ENCODE data around the gene TFF1.

TFF1 gene

DNA sequence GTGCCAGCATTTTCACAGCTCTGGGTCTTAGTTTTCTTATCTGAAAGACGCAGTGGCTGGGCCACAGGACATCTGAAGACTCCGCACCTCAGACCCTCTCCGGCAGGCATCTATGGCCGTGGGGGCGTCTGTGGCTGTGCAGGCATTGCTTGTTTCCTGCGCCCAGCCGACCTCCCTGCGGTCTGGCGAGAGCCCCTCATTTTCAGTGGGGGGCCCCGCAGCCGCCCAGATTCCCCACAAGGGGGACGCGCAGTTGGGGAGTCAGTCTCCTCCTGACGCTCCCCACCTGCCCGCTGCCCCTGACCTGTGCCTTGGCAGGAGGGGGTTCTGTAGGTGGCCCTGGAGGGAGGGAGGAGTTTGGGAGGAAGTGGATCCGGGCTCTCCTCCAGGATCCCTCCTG is 3.5 kb upstream of the TFF1 start:
- H3K27ac Mint-ChIP-seq = no peak overlapping the region

DNA sequence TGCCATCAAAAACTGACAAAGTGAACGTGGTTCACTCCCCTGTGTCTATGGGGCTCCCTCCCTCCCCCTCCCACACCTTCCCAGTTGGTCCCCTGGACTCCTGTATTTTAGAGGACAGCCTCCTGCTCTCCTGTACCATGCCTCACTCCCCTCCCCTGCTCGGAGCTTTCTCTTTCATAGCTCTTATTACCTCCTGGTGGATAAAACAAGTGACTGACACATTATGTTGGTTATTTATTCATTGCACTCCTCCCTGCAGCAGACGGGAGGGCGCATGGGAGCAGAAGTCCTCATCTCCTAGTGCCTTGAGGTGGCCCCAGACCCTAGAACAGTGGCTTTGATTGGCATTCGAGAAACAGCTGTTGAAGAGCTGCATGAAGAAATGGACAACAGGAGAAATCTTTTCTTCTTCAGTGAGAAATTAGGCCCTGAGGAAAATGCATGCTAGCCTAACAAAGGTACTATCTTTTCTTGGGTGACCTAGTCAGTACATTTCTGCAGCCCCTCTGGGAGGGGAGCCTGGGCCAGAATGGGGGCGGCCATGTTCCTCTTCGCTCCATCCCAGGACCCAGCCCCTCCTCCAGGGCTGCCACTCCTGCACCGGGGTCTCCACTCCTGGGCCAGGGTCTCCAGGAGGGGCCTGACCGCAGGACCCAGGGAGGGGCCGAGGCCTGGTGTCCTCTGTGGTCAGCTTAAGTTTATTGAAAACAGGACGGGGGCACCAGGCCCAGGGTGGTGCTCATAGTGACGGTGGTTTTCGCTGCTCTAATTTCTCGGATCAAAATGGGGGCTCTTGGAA is 1.2 kb upstream of the TFF1 start:
- Mint-ChIP-seq H3K27me3 (ENCODE audit: low read depth) (peaks cover 13% of the 10 kb centered on the region), H3K27ac (no peak overlapping the region), H3K9me3 (no peaks in the 10 kb centered on the region), H3K36me3 (ENCODE audit: low read depth) (no peaks in the 10 kb centered on the region), H3K4me1 (ENCODE audit: low read depth) (peaks cover 4% of the 10 kb centered on the region), H3K4me3 (no peak overlapping the region)

More for the DNA sequence above, 3.5 kb upstream of the TFF1 start:
- H3K36me3 Mint-ChIP-seq (ENCODE audit: low read depth) = no peaks in the 10 kb centered on the region
- H3K4me3 Mint-ChIP-seq = no peak overlapping the region
- peaks cover 11% of the 10 kb centered on the region for H3K4me1 Mint-ChIP-seq (ENCODE audit: low read depth)
- no peaks in the 10 kb centered on the region for H3K9me3 Mint-ChIP-seq
- no peaks in the 10 kb centered on the region for H3K27me3 Mint-ChIP-seq (ENCODE audit: low read depth)

DNA sequence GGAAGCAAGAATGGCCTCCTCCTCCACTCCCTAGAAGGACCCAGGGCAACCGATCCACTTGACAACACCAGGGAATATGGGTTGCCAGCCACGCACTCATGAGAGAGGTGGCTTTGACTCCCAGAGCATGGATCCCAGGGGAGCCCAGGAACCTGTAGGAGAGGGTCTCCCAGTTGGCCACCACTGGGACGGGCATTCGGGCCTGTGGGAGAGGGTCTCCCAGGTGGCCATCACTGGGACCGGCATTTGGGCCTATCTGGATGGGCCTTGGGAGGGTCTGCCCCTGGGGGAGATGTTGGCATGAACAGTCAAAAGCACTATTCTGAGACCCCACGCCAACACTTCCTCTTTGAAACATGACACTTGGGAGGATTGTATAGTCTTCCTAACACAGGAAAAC is 565 bp downstream of the TFF1 start:
- H3K27me3 Mint-ChIP-seq (ENCODE audit: low read depth) = peaks cover 21% of the 10 kb centered on the region

DNA sequence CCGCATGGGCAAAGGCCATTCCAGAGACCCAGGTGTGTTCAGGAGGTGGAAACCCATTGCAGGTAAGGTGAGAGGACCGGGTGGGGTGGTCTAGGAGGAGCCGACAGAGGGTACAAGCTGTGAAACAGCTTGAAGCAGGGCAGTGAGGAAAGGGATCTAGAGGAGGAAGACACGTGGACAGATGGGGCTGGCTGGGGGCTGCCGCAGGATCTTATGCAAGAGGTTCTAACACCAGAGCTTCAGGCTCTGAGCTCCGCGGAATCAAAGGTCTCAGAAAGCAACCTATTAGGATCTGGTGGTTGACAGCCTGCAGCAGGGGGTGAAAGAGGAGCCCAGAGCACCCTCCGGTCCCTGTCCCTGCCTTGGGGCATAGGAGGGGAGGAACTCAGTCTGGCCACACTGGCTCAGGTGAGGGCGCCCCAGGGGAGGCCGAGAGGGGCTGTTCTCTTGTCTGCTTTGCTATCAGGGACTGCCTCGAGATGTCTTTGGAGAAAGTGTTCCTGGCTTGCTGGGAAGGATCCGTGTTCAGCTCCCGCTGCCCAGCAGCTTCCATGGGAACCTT is 1.9 kb downstream of the TFF1 start:
- Mint-ChIP-seq H3K27ac (no peak overlapping the region), H3K36me3 (ENCODE audit: low read depth) (no peaks in the 10 kb centered on the region), H3K4me1 (ENCODE audit: low read depth) (peaks cover 3% of the 10 kb centered on the region), H3K27me3 (ENCODE audit: low read depth) (peaks cover 21% of the 10 kb centered on the region), H3K9me3 (no peaks in the 10 kb centered on the region), H3K4me3 (no peak overlapping the region)

More for the DNA sequence above, 565 bp downstream of the TFF1 start:
- Mint-ChIP-seq H3K9me3 (no peaks in the 10 kb centered on the region), H3K36me3 (ENCODE audit: low read depth) (no peaks in the 10 kb centered on the region), H3K4me3 (no peak overlapping the region), H3K27ac (no peak overlapping the region), H3K4me1 (ENCODE audit: low read depth) (peaks cover 4% of the 10 kb centered on the region)

DNA sequence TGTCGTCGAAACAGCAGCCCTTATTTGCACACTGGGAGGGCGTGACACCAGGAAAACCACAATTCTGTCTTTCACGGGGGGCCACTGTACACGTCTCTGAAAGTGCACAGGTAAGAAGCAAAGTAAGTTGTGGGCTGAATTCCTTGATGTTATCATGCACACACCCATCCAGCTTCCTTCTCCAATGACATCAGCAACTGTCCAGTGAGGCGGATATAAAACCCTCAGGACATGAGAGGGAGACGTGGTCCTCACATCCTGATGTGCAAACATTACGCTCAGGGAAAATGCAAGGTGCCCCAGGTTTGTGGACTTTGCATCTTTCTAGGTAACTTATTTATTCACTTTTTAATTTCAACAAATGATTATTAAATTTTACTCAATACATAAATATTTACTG is 3.0 kb downstream of the TFF1 start:
- H3K4me3 Mint-ChIP-seq = no peak overlapping the region
- peaks cover 21% of the 10 kb centered on the region for H3K27me3 Mint-ChIP-seq (ENCODE audit: low read depth)
- no peaks in the 10 kb centered on the region for H3K9me3 Mint-ChIP-seq
- H3K36me3 Mint-ChIP-seq (ENCODE audit: low read depth) = no peaks in the 10 kb centered on the region
- peaks cover 3% of the 10 kb centered on the region for H3K4me1 Mint-ChIP-seq (ENCODE audit: low read depth)
- H3K27ac Mint-ChIP-seq = no peak overlapping the region

DNA sequence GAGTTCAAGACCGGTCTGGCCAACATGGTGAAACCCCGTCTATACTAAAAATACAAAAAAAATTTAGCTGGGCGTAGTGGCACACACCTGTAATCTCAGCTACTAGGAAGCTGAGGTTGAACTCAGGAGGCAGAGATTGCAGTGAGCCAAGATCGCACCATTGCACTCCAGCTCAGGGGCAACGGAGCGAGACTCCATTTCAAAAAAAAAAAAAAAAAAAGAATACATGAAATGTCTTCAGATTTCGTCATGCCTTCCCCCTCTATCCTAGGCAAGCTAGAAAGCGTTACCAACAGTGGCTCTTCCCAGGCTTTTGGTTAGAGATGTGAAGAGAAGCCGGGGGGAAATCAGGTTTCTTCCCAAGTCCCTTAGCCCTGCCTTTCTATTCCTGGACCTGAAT is 3.6 kb downstream of the TFF1 start:
- H3K4me1 Mint-ChIP-seq (ENCODE audit: low read depth) = no peaks in the 10 kb centered on the region
- no peak overlapping the region for H3K4me3 Mint-ChIP-seq
- peaks cover 3% of the 10 kb centered on the region for H3K9me3 Mint-ChIP-seq
- no peak overlapping the region for H3K27ac Mint-ChIP-seq
- no peaks in the 10 kb centered on the region for H3K36me3 Mint-ChIP-seq (ENCODE audit: low read depth)
- peaks cover 21% of the 10 kb centered on the region for H3K27me3 Mint-ChIP-seq (ENCODE audit: low read depth)

DNA sequence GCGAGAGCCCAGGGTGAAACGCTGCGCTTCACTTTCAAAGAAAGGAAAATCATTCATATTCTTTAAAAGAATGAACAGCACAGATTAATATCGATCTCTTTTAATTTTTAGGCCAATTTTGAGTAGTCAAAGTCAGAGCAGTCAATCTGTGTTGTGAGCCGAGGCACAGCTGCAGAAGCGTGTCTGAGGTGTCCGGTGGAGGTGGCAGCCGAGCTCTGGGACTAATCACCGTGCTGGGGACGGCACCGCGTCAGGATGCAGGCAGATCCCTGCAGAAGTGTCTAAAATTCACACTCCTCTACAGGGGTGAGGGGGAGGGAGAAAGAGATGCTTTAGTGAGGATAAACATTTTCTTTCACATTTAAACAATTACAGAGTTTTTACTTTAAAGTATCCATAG is 4.1 kb downstream of the TFF1 start:
- peaks cover 21% of the 10 kb centered on the region for H3K27me3 Mint-ChIP-seq (ENCODE audit: low read depth)
- H3K27ac Mint-ChIP-seq = no peak overlapping the region
- peaks cover 2% of the 10 kb centered on the region for H3K4me1 Mint-ChIP-seq (ENCODE audit: low read depth)
- H3K36me3 Mint-ChIP-seq (ENCODE audit: low read depth) = no peaks in the 10 kb centered on the region
- H3K4me3 Mint-ChIP-seq = no peak overlapping the region
- peaks cover 7% of the 10 kb centered on the region for H3K9me3 Mint-ChIP-seq

DNA sequence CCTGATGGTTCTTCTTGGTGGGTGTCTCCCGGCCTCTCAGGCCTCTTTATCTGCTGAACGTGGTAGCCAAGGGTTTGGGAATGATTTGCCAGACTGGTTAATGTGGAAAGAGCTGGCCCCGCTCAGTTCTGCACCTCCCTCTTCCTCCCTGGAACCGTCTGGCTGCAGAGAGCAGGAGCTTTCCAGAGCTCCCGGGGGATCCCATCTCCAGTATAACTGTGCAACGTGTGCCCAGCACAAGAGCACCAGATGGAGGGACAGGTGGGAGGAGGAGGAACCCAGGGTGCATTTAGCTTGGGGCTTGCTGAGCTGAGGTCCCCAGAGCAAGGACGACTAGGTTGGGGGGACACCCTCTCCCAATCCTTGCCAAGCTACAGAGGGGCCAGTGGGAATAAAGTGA is 5.0 kb downstream of the TFF1 start:
- Mint-ChIP-seq H3K27me3 (ENCODE audit: low read depth) (peaks cover 21% of the 10 kb centered on the region), H3K9me3 (peaks cover 16% of the 10 kb centered on the region), H3K4me3 (no peak overlapping the region), H3K4me1 (ENCODE audit: low read depth) (peaks cover 2% of the 10 kb centered on the region), H3K36me3 (ENCODE audit: low read depth) (no peaks in the 10 kb centered on the region), H3K27ac (no peak overlapping the region)

DNA sequence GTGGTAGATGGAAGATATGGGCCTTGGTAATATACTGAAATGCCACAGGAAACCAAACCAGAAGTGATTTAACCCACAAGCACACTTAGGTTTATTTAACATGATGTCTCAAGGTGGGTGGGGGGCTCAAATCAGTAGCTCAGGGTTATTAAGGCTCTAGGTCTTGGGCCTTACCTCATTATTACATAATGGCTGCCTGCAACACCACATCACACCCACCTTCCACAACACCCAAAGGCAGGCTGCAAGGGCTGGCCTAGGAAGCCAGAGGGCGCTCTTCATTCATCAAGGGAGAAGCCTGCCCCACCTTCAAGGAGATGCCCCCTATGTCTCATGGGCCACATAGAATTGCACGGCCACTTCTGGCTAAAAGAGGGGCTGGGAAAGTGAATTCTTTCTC is 6.0 kb downstream of the TFF1 start:
- H3K36me3 Mint-ChIP-seq (ENCODE audit: low read depth) = no peaks in the 10 kb centered on the region
- H3K27me3 Mint-ChIP-seq (ENCODE audit: low read depth) = peaks cover 21% of the 10 kb centered on the region
- H3K4me1 Mint-ChIP-seq (ENCODE audit: low read depth) = peaks cover 2% of the 10 kb centered on the region
- H3K4me3 Mint-ChIP-seq = no peak overlapping the region
- no peak overlapping the region for H3K27ac Mint-ChIP-seq
- H3K9me3 Mint-ChIP-seq = peaks cover 25% of the 10 kb centered on the region

DNA sequence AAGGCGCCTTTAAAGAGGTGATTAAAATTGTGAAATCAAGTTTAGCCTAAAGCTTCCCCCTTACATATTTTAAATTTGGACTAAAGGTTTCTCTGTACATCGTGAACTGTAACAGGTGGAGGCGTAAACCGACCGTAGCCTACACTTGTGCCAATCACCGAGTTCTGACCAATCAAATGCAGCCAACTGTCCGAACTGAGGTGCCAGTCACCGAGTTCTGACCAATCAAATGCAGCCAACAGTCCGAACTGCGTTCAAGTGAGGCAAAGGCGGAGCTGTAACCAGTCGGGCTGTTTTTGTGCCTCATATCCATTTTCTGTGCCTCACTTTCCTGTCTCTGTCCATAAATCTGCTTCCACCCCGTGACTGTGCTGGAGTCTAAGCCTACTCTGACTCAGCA is 7.4 kb downstream of the TFF1 start:
- peaks cover 37% of the 10 kb centered on the region for H3K9me3 Mint-ChIP-seq
- H3K4me1 Mint-ChIP-seq (ENCODE audit: low read depth) = peaks cover 2% of the 10 kb centered on the region
- peaks cover 16% of the 10 kb centered on the region for H3K27me3 Mint-ChIP-seq (ENCODE audit: low read depth)
- no peak overlapping the region for H3K27ac Mint-ChIP-seq
- H3K4me3 Mint-ChIP-seq = no peak overlapping the region
- peaks cover 5% of the 10 kb centered on the region for H3K36me3 Mint-ChIP-seq (ENCODE audit: low read depth)

DNA sequence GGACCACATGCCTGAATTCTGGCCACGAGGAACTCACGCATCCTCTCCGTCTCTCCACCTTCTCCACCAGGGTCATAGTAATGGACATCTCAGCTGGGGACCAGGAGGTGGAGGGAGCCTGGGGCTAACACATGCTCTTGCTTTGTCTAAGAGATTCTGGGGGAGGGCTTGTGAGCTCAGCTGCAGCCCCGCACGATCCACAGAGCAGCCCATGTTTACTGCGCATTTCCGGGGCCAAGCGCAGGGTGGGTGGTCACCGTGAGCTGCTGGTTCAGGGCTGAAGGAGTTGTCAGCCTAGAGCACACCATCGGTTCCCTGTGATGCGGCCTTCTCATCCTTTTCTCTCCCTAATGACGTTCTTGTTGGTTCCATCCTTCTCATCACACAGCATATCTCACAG is 8.1 kb downstream of the TFF1 start:
- H3K9me3 Mint-ChIP-seq = peaks cover 42% of the 10 kb centered on the region
- H3K27ac Mint-ChIP-seq = no peak overlapping the region
- peaks cover 19% of the 10 kb centered on the region for H3K27me3 Mint-ChIP-seq (ENCODE audit: low read depth)
- peaks cover 3% of the 10 kb centered on the region for H3K4me1 Mint-ChIP-seq (ENCODE audit: low read depth)
- peaks cover 5% of the 10 kb centered on the region for H3K36me3 Mint-ChIP-seq (ENCODE audit: low read depth)
- no peak overlapping the region for H3K4me3 Mint-ChIP-seq

DNA sequence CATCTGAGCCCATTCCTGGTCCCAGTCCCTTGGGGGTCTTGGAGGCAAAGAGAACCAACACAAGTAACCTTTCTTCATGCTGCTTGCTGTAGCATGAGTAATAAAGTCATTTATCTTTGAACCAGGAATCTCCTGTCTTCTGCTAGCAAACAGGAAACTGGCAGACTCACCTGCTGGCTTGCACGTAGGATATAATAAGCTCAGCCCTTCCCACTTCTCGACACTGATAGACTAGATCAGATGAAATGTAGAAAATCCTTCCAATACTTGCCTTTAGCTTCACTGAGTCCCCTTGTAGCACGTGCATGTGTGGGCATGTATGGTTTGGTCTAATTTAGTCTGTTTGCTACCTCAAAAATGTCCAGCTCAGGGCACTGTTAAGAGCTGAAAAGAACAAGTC is 9.0 kb downstream of the TFF1 start:
- Mint-ChIP-seq H3K9me3 (peaks cover 42% of the 10 kb centered on the region), H3K27me3 (ENCODE audit: low read depth) (peaks cover 12% of the 10 kb centered on the region), H3K27ac (no peak overlapping the region), H3K4me3 (no peak overlapping the region), H3K4me1 (ENCODE audit: low read depth) (peaks cover 3% of the 10 kb centered on the region), H3K36me3 (ENCODE audit: low read depth) (peaks cover 5% of the 10 kb centered on the region)

DNA sequence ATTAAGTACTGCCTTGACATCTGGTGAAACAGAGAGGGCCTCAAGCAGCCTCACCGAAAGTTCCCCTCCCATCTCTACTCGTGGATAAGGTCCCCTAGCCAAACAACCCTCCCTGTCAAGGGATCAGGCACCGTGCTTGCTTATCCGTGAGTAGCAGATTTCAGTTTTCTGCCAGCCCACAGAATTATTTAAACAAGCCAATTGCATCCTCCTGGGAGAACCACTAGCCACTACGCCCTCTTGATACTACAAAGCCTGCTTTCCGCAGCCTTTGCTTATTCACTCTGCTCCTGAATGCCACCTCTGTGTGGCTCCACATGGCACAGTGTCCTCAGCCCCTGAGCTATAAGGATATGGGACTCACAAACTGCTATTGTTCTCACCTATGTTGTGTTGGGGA is 9.7 kb downstream of the TFF1 start:
- H3K27me3 Mint-ChIP-seq (ENCODE audit: low read depth) = peaks cover 6% of the 10 kb centered on the region

DNA sequence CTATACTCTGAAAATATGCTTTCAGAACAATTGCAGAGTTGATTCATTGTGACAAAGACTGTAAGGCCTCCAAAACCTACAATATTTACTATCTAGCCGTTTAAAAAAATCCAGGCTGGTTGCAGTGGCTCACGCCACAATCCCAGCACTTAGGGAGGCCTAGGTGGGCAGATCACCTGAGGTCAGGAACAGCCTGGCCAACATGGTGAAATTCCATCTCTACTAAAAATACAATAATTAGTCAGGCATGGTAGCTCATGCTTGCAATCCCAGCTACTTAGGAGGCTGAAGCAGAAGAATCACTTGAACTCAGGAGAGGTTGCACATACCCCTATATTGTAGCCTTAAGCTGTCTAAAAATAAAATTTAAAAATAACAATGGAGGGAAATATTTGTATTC is 10.3 kb downstream of the TFF1 start:
- H3K9me3 Mint-ChIP-seq = peaks cover 42% of the 10 kb centered on the region
- no peak overlapping the region for H3K4me3 Mint-ChIP-seq
- H3K36me3 Mint-ChIP-seq (ENCODE audit: low read depth) = peaks cover 5% of the 10 kb centered on the region
- H3K4me1 Mint-ChIP-seq (ENCODE audit: low read depth) = peaks cover 3% of the 10 kb centered on the region
- peaks cover 6% of the 10 kb centered on the region for H3K27me3 Mint-ChIP-seq (ENCODE audit: low read depth)
- no peak overlapping the region for H3K27ac Mint-ChIP-seq

More for the DNA sequence above, 9.7 kb downstream of the TFF1 start:
- peaks cover 5% of the 10 kb centered on the region for H3K36me3 Mint-ChIP-seq (ENCODE audit: low read depth)
- H3K9me3 Mint-ChIP-seq = peaks cover 42% of the 10 kb centered on the region
- H3K27ac Mint-ChIP-seq = no peak overlapping the region
- H3K4me3 Mint-ChIP-seq = no peak overlapping the region
- peaks cover 3% of the 10 kb centered on the region for H3K4me1 Mint-ChIP-seq (ENCODE audit: low read depth)

DNA sequence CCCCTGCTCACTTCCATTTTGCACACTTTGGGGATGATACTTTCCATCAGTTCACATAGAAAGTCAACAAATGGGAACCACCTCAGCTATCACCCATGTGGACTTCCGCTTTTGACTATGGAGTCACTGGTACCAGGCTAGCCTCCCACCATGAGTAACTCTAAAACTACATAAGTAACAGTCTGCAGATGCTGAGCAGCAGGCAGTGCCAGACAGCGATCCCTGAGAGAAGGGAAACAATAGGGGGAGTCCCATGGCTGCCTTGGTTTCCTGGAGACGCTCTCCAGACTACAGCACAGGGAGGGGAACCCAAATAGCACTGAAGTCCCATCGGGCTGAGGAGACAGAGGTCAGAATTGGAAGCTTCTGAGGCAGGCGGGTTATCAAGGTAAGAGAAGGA is 12.7 kb downstream of the TFF1 start:
- Mint-ChIP-seq H3K27ac (no peak overlapping the region), H3K36me3 (ENCODE audit: low read depth) (peaks cover 5% of the 10 kb centered on the region), H3K4me1 (ENCODE audit: low read depth) (peaks cover 3% of the 10 kb centered on the region), H3K9me3 (peaks cover 42% of the 10 kb centered on the region), H3K27me3 (ENCODE audit: low read depth) (peaks cover 6% of the 10 kb centered on the region), H3K4me3 (no peak overlapping the region)
